Parietal lobe (tissue), 1 donor: ENCODE results near the gene METTL8. TPM values are rescaled to one million over a fixed set of nuclear protein-coding genes. Genes with fewer than 3 reads are reported as not detected.

Experiments used
- total RNA-seq: library from RNA; depleted of rRNA; stranded (reverse); fragments of >200 nt; gene quantifications from one replicate; pipeline ENCODE4 v1.2.3, GENCODE V29; 2014

METTL8 gene
- total RNA-seq, result 22.2 TPM

DNA sequence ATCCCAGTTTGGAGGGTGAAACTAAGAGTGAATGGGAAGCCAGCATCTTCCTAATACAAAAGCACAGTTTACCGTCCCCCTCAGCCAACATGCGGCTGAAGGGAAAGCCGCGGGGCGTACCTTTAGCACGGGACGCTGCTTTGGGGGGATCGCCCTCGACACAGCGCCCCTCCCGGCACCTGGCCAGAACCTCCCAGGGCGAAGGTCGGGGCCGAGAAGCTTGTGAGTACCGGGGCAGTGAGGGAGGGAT lies at the start of gene METTL8:
Gene METTL8 (minus strand): TSS at position 228 of the 250 bp plus-strand sequence. CDS start 41,805 bp downstream, outside the sequence.

DNA sequence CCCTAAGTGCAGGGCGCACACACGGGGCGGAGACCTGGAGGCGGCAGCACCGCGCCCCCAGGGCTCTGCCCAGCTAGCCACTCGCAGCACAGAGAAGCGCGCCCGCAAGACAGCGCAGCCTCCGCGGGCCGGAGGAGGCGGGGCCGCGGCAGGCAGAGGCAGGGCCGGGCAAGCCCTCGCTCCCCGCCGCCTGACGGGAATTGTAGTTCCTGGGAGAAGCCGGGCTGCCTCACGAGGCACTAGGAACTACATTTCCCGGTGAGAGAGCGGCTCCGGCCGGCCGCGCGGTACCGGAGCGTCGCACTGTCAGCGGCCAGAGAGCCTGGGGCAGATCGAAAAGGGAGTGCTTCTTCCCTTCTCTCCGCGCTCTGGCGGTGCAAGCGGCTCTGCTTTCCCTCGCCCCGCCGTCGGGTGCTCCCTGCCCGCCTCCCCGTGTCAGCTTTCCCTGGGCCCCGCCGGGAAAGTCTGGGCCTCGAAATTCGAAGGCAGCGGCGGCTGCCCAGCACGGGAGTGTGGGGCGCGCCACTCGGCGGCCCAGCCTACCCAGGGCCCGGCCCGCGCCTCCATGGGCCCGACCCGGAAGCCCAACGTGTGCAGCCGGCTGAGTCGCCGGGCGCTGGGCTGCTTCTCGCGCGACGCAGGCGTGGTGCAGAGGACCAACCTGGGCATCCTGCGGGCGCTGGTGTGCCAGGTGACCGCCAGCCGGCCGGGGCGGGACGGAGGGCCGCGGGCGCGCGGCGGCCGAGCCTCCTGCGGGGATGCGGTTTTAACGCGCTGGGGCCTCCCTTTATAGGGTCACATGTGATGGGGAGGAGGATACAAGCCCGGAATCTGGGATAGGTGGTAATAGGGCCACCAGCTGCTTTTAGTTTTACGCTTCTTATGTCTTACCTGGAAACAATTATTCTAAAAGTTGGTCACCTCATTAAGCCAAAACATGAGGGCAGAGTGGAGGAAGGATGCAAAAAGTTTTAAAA lies 511 bp upstream of the METTL8 start, which contains the start of gene DCAF17:
Gene DCAF17 (plus strand): TSS at position 214 of the 977 bp plus-strand sequence. CDS start 352 bp downstream, at position 566.

Other genes starting within 250 kb of the METTL8 start
- 74.5 TPM for gene DCAF17, start 236 bp upstream of the METTL8 start, total RNA-seq
- gene CYBRD1, start 88.5 kb upstream of the METTL8 start, total RNA-seq, result 5.6 TPM